ENCODE measurements around the gene ENPP1. TPM values are rescaled to one million over a fixed set of nuclear protein-coding genes. Genes with fewer than 3 reads are reported as not detected.

The ENPP1 gene
- total RNA-seq, 3 donors from 2014 or later = 12.7 to 23.4 (median 21.2) TPM

DNA sequence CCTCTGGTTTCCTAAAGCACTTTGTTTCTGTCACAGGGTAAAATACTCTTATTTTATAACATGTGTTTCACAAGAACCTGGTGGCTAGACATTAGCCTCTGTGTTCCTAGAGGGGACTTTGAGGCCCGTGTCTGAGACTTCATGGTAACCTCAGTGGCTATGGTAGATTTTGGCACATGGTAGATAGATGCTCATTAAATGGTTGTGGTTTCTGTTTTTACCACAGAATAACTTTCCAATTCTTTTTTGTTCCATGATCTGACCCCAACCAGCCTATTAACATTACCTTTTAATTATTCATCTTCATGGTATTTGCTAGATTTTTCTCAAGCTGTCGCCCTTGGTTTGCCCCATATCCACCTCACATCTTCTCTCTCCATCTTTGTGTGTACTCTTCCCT is 109.0 kb downstream of the ENPP1 start:
- Histone ChIP-seq H3K9me3 (no peaks in the 10 kb centered on the region), H3K4me1 (ENCODE audit: low read depth) (peaks cover 7% of the 10 kb centered on the region), H3K4me3 (no peak overlapping the region), H3K36me3 (ENCODE audit: low read depth) (no peaks in the 10 kb centered on the region)
- no peak for ATAC-seq
- TF ChIP-seq, protein P1, sequence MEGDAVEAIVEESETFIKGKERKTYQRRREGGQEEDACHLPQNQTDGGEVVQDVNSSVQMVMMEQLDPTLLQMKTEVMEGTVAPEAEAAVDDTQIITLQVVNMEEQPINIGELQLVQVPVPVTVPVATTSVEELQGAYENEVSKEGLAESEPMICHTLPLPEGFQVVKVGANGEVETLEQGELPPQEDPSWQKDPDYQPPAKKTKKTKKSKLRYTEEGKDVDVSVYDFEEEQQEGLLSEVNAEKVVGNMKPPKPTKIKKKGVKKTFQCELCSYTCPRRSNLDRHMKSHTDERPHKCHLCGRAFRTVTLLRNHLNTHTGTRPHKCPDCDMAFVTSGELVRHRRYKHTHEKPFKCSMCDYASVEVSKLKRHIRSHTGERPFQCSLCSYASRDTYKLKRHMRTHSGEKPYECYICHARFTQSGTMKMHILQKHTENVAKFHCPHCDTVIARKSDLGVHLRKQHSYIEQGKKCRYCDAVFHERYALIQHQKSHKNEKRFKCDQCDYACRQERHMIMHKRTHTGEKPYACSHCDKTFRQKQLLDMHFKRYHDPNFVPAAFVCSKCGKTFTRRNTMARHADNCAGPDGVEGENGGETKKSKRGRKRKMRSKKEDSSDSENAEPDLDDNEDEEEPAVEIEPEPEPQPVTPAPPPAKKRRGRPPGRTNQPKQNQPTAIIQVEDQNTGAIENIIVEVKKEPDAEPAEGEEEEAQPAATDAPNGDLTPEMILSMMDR (IDR thresholded peaks at IDR 0.05) = no peak
- intact Hi-C loops (cut with DNase I, micrococcal nuclease) = loop anchor here in 1 of 2 donors (10.0 kb wide), 1 partner anchor 222 kb away; no protein-coding TSS in a partner anchor
- DNase-seq = no peak

DNA sequence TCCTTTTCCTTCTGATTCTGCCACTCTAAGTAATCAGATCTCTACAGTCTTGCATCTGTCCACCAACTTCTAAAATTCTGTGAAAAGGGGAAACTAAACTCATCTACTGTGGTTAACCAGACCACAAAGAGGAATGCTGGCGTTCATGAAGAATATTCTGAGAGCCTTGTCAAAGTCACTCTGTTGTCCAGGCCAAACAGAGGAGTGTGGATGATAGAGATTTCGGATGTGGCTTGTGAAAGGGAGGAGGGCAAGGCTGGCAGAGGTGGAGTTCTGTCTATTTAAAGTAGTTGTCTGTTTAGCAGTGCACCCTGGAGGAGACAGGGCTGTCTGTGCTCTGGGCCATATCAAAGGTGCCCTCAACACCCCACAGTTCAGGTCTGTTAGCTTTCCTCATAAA is 109.5 kb downstream of the ENPP1 start:
- TF ChIP-seq, protein P1 (IDR thresholded peaks at IDR 0.05) = no peak
- intact Hi-C loops (cut with DNase I, micrococcal nuclease) = loop anchor here in 1 of 2 donors (10.0 kb wide), 1 partner anchor 223 kb away; no protein-coding TSS in a partner anchor

DNA sequence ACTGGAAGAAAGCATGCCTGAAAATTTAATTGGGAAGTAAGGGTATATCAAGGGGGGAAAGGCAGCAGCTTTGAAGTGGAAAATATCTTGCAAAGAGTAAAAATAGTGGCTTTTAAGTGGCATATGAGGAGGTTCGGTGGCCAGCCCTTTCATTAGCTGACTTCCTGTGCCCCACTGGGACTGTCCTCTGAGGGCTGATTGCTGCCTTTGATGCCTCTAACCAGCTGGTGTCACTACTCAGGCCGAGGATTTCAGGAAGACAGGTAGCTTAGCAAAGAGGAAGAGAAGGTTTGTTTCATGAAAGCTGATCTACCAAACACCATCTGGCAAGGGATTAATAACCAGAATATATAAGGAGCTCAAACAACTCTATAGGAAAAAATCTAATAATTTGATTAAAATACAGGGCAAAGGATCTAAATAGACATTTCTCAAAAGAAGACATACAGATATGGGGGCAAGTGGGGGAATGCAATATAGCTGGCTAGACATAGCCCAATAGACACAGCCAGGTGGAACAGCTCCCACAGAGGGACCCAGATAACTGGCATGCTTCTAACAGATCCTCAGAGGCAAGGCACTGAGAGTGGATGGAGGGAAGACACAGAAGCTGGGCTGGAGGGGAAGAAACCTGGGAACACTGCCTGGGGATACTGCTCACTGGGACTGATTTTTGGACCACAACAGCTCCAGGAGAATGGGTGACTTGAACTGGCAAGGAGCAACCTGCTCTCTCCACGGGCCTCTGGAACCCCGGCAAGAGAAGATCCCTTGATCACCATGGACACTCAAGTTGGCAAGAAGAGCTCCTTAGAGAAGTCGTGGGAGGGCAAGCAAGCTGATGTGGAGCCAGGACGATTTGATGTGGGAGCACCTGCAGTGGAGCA is 110.2 kb downstream of the ENPP1 start:
- ATAC-seq (no peak), DNase-seq (no peak)
- Histone ChIP-seq H3K4me1 (ENCODE audit: low read depth) (no peaks in the 10 kb centered on the region), H3K36me3 (ENCODE audit: low read depth) (no peaks in the 10 kb centered on the region), H3K9me3 (no peaks in the 10 kb centered on the region), H3K4me3 (no peak overlapping the region)
- intact Hi-C loops (cut with DNase I, micrococcal nuclease) = loop anchor here in 1 of 2 donors (10.0 kb wide), 1 partner anchor 223 kb away; no protein-coding TSS in a partner anchor
- TF ChIP-seq, protein P1 (IDR thresholded peaks at IDR 0.05) = no peak

More for the DNA sequence above, 109.5 kb downstream of the ENPP1 start:
- no peaks in the 10 kb centered on the region for H3K9me3 ChIP-seq
- DNase-seq (no peak), ATAC-seq (no peak)
- H3K4me1 ChIP-seq (ENCODE audit: low read depth) = peaks cover 2% of the 10 kb centered on the region
- H3K4me3 ChIP-seq = no peak overlapping the region
- H3K36me3 ChIP-seq (ENCODE audit: low read depth) = no peaks in the 10 kb centered on the region

DNA sequence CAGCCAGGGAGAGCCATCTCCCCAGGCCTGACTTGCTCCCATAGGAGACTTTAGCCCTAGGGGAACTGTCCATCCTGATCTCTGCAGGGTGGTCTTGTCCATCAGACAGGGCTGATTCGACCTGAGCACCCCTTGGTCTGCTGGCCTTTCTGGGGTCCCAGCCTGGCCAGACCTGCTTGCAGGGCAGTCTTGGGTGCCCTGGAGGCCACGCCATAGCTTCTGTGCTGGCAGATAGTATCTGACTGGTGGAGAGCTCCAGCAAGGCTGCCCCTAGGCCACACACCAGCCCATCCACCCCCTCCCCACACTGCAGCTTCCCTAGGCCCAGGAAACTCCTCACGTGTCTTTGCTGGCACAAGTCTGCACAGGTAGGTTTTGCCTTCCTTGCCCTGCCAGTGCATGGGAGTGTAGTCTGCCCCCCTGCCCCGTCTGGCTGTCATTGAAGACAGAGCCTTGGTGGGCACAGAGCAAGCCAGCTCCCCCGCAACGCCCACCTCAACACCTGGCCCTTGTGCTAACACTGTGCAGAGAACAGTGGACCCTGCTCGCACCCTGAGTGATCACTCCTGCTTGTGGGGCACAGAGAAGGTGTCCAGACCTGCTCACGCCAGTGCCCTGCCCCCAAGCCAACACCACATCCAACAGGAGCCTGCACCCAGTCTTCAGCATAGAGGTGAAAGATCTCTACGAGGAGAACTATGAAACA is 111.0 kb downstream of the ENPP1 start:
- no peak for ATAC-seq
- DNase-seq = no peak

DNA sequence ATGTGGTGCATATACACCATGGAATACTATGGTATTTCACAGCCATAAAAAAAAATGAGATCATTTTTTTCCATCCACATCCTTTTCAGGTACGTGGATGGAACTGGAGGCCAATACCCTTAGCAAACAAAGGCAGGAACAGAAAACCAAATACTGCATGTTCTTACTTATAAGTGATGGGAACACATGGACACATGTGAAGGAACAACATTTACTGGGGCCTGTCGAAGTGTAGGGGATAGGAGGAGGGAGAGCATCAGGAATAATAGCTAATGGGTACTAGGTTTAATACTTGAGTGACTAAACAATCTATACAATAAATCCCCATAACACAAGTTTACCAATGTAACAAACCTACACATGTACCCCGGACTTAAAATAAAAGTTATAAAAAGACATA is 112.8 kb downstream of the ENPP1 start:
- TF ChIP-seq, protein P1 (IDR thresholded peaks at IDR 0.05) = no peak
- peaks cover 8% of the 10 kb centered on the region for H3K9me3 ChIP-seq
- ATAC-seq = no peak
- intact Hi-C loops (cut with DNase I, micrococcal nuclease) = loop anchor here in 1 of 2 donors (10.0 kb wide), 1 partner anchor 294 kb away; no protein-coding TSS in a partner anchor
- DNase-seq = no peak
- no peak overlapping the region for H3K4me3 ChIP-seq
- H3K36me3 ChIP-seq (ENCODE audit: low read depth) = no peaks in the 10 kb centered on the region
- H3K4me1 ChIP-seq (ENCODE audit: low read depth) = no peaks in the 10 kb centered on the region

More for the DNA sequence above, 111.0 kb downstream of the ENPP1 start:
- Histone ChIP-seq H3K4me3 (no peak overlapping the region), H3K36me3 (ENCODE audit: low read depth) (no peaks in the 10 kb centered on the region), H3K9me3 (peaks cover 6% of the 10 kb centered on the region), H3K4me1 (ENCODE audit: low read depth) (no peaks in the 10 kb centered on the region)
- intact Hi-C loops (cut with DNase I, micrococcal nuclease) = loop anchor here in 1 of 2 donors (10.0 kb wide), 1 partner anchor 224 kb away; no protein-coding TSS in a partner anchor
- TF ChIP-seq, protein P1 (IDR thresholded peaks at IDR 0.05) = no peak
